8988T (cell line): ENCODE measurements around the gene SOX6.

Source experiments
- DNase-seq: peaks from one replicate; pipeline ENCODE4 v3.0.0; 2011

SOX6 gene

GRCh38 chr11:15985127-15985859 lies 371.1 kb downstream of the SOX6 start:
- no peak for DNase-seq

- no peak for DNase-seq
These were observed 375.1 kb downstream of the SOX6 start for GRCh38 chr11:15981292-15981691.

- DNase-seq, result no peak
These were observed 379.2 kb downstream of the SOX6 start for GRCh38 chr11:15977116-15977515.

GRCh38 chr11:15976433-15977045 lies 379.8 kb downstream of the SOX6 start:
- no peak for DNase-seq

GRCh38 chr11:15975742-15976141 lies 380.6 kb downstream of the SOX6 start:
- DNase-seq, result no peak

- DNase-seq, result no peak
These were observed 383.5 kb downstream of the SOX6 start for GRCh38 chr11:15972838-15973237.

GRCh38 chr11:15971215-15971546 lies 385.2 kb downstream of the SOX6 start:
- DNase-seq, result no peak

- DNase-seq, result no peak
These were observed 385.7 kb downstream of the SOX6 start for GRCh38 chr11:15970506-15971214.

- no peak for DNase-seq
These were observed 386.5 kb downstream of the SOX6 start for GRCh38 chr11:15969701-15970329.

- DNase-seq, result no peak
These were observed 387.1 kb downstream of the SOX6 start for GRCh38 chr11:15969281-15969680.

GRCh38 chr11:15968461-15969130 lies 387.8 kb downstream of the SOX6 start:
- DNase-seq, result no peak

- no peak for DNase-seq
These were observed 388.4 kb downstream of the SOX6 start for GRCh38 chr11:15967966-15968365.

GRCh38 chr11:15967166-15967565 lies 389.2 kb downstream of the SOX6 start:
- no peak for DNase-seq

GRCh38 chr11:15965562-15966250 lies 390.6 kb downstream of the SOX6 start:
- DNase-seq, result no peak

GRCh38 chr11:15963266-15963665 lies 393.1 kb downstream of the SOX6 start:
- no peak for DNase-seq

GRCh38 chr11:15958910-15959309 lies 397.4 kb downstream of the SOX6 start:
- no peak for DNase-seq

GRCh38 chr11:15957234-15957633 lies 399.1 kb downstream of the SOX6 start:
- DNase-seq, result no peak

GRCh38 chr11:15956302-15956701 lies 400.0 kb downstream of the SOX6 start:
- no peak for DNase-seq

- DNase-seq, result no peak
These were observed 400.8 kb downstream of the SOX6 start for GRCh38 chr11:15955595-15955994.

- no peak for DNase-seq
These were observed 408.4 kb downstream of the SOX6 start for GRCh38 chr11:15947681-15948648.

- no peak for DNase-seq
These were observed 410.6 kb downstream of the SOX6 start for GRCh38 chr11:15945726-15946125.
